ENCODE results near the gene IRX6.

GRCh38 chr16:55294931-55295342, 29.1 kb upstream of the IRX6 start:
- TF ChIP-seq POLR2A (IDR thresholded peaks at IDR 0.05; ENCODE audit: low read depth, low read length) (no peak), POLR2AphosphoS5 (IDR thresholded peaks at IDR 0.05; ENCODE audit: low read depth, low read length) (no peak), TAF1 (IDR thresholded peaks at IDR 0.05; ENCODE audit: borderline replicate concordance, low read depth, low read length) (no peak)
